DOHH2 (cell line): ENCODE results near the gene CENPP.

Experiments
- H3F3A ChIP-seq: fragments of 200-600 bp; sonication (generic), shearing (Covaris generic); 2 replicates; pipeline ENCODE4 v1.6.0; 2016; ENCODE audit warnings: antibody characterized with exemption, mild to moderate bottlenecking; ENCODE audit not compliant: control insufficient read depth, insufficient read depth
- H3K27ac ChIP-seq: fragments of 200-600 bp; sonication (generic); 2 replicates; pipeline ENCODE4 v1.5.1; 2014; ENCODE audit warnings: low read depth, mild to moderate bottlenecking, low read length, moderate library complexity
- H3K27me3 ChIP-seq: fragments of 200-600 bp; sonication (generic); 2 replicates; pipeline ENCODE4 v1.6.1; 2014; ENCODE audit warnings: mild to moderate bottlenecking, low read length, mixed read lengths; ENCODE audit not compliant: control insufficient read depth
- H3K36me3 ChIP-seq: fragments of 200-600 bp; sonication (generic); 2 replicates; pipeline ENCODE4 v1.6.1; 2014; ENCODE audit warnings: mild to moderate bottlenecking, low read length, moderate library complexity, mixed read lengths; ENCODE audit not compliant: control insufficient read depth
- H3K4me1 ChIP-seq: fragments of 200-600 bp; sonication (generic); 2 replicates; pipeline ENCODE4 v1.6.1; 2014; ENCODE audit warnings: mild to moderate bottlenecking, low read length, mixed read lengths; ENCODE audit not compliant: control insufficient read depth
- H3K4me2 ChIP-seq: fragments of 200-600 bp; sonication (generic); 2 replicates; pipeline ENCODE4 v1.6.0; 2014; ENCODE audit warnings: mild to moderate bottlenecking, low read length, moderate library complexity
- H3K4me3 ChIP-seq: fragments of 200-600 bp; sonication (generic); 2 replicates; pipeline ENCODE4 v1.5.1; 2014; ENCODE audit warnings: mild to moderate bottlenecking, low read length, mixed read lengths
- H3K79me2 ChIP-seq: fragments of 200-600 bp; sonication (generic); 2 replicates; pipeline ENCODE4 v1.6.1; 2014; ENCODE audit warnings: mild to moderate bottlenecking, low read length, mixed read lengths; ENCODE audit not compliant: control insufficient read depth
- H3K9me2 ChIP-seq: fragments of 200-600 bp; sonication (generic); replicated peaks from 2 replicates; pipeline ENCODE4 v1.6.1; 2014; ENCODE audit warnings: mild to moderate bottlenecking, low read length, mixed read lengths; ENCODE audit not compliant: control insufficient read depth
- H3K9me3 ChIP-seq: fragments of 200-600 bp; sonication (generic); 2 replicates; pipeline ENCODE4 v1.6.1; 2014; ENCODE audit warnings: antibody characterized with exemption, low read length, mixed read lengths; ENCODE audit not compliant: control insufficient read depth, insufficient read depth
- H4K20me1 ChIP-seq: fragments of 200-600 bp; sonication (generic); 2 replicates; pipeline ENCODE4 v1.6.0; 2014; ENCODE audit warnings: low read depth, mild to moderate bottlenecking, antibody characterized with exemption, low read length, moderate library complexity; ENCODE audit not compliant: control insufficient read depth, insufficient read depth
- CTCF ChIP-seq: fragments of 200-600 bp; sonication (generic); IDR thresholded peaks from one replicate; pipeline ENCODE4 v1.5.1; 2014; ENCODE audit warnings: antibody characterized with exemption, mild to moderate bottlenecking, low read depth, low read length; ENCODE audit not compliant: poor library complexity, severe bottlenecking
- EZH2phosphoT487 ChIP-seq: fragments of 200-600 bp; sonication (generic); IDR thresholded peaks from 2 replicates; pipeline ENCODE4 v1.6.1; 2017; ENCODE audit warnings: borderline replicate concordance, mild to moderate bottlenecking, antibody characterized with exemption, low read length, moderate library complexity, mixed read lengths

The CENPP gene

DNA sequence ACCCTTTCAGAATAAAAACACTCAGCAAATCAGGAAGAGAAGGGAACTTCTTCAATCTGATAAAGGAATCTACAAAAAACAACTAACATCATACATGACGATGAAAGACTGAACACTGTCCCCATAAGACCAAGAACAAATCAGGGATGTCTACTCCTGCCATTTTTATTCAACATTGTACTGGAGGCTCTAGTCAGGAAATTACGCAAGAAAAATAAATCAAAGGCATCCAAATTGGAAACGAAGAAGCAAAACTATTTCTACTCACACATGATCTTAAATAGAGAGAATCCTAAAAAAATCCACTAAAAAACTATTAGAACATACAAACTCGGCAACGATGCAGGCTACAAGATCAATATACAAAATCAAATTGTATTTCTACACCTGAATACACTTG is 301.9 kb downstream of the CENPP start:
- H4K20me1 ChIP-seq = no peaks in the 10 kb centered on the region
- H3K79me2 ChIP-seq = no peaks in the 10 kb centered on the region
- no peak overlapping the region for H3K4me3 ChIP-seq
- H3K36me3 ChIP-seq = peaks cover 18% of the 10 kb centered on the region
- H3K27me3 ChIP-seq = no peaks in the 10 kb centered on the region
- no peak overlapping the region for H3K4me2 ChIP-seq
- H3K9me2 ChIP-seq = no peaks in the 10 kb centered on the region
- no peak for TF ChIP-seq EZH2phosphoT487
- TF ChIP-seq CTCF = no peak
- no peaks in the 10 kb centered on the region for H3K4me1 ChIP-seq
- H3K9me3 ChIP-seq = no peaks in the 10 kb centered on the region
- no peak overlapping the region for H3K27ac ChIP-seq
- H3F3A ChIP-seq = no peaks in the 10 kb centered on the region

- Histone ChIP-seq H3K27ac (no peak overlapping the region), H3K9me2 (no peaks in the 10 kb centered on the region), H3K36me3 (peaks cover 38% of the 10 kb centered on the region), H3K27me3 (no peaks in the 10 kb centered on the region), H3K4me2 (no peak overlapping the region), H3K79me2 (no peaks in the 10 kb centered on the region), H3K4me1 (no peaks in the 10 kb centered on the region), H4K20me1 (no peaks in the 10 kb centered on the region), H3K4me3 (no peak overlapping the region), H3K9me3 (no peaks in the 10 kb centered on the region), H3F3A (no peaks in the 10 kb centered on the region)
- TF ChIP-seq CTCF (no peak), EZH2phosphoT487 (no peak)
Measured at GRCh38 chr9:92631452-92632343, 305.9 kb downstream of the CENPP start.

DNA sequence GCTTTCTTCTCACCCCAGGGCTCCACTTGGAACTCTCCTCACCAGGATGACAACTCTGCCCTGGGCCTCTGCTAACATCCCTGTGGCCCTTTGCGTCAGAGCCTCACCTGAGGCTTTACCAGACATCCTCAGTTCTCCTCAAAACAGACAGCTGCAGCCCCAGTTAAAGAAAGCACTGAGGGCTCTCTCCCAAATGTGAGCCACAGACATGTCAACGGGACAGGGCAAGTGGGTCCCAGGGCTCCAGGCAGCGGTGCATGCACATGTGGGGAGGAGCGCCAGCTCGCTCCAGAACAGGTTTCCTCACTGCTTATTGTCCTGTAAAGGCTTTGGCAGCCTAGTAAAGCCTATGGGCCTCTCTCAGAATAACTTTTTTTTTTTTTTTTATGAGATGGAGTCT is 306.9 kb downstream of the CENPP start:
- Histone ChIP-seq H3K79me2 (no peaks in the 10 kb centered on the region), H3K4me1 (no peaks in the 10 kb centered on the region), H4K20me1 (no peaks in the 10 kb centered on the region), H3K4me3 (no peak overlapping the region), H3K9me2 (no peaks in the 10 kb centered on the region), H3K36me3 (peaks cover 46% of the 10 kb centered on the region), H3K27ac (no peak overlapping the region), H3F3A (no peaks in the 10 kb centered on the region), H3K27me3 (no peaks in the 10 kb centered on the region), H3K9me3 (no peaks in the 10 kb centered on the region), H3K4me2 (no peak overlapping the region)
- no peak for TF ChIP-seq EZH2phosphoT487
- TF ChIP-seq CTCF = no peak
